ENCODE data around the gene MEF2C. TPM values are rescaled to one million over a fixed set of nuclear protein-coding genes. Genes with fewer than 3 reads are reported as not detected.

Gene MEF2C
- polyA plus RNA-seq, 1 donor (not counting 4 experiments of a cell fraction or from before 2014, with no cell fraction given): 0.10 TPM

GRCh38 chr5:88682881-88683361 lies 200.1 kb downstream of the MEF2C start:
- peaks cover 2% of the 10 kb centered on the region for H3K9me3 ChIP-seq (ENCODE audit: control insufficient read depth, low read depth, low read length)
- H3K9ac ChIP-seq (ENCODE audit: control insufficient read depth, extremely low read depth, insufficient read depth, low read length): no peak overlapping the region
- no peaks in the 10 kb centered on the region for H3K4me1 ChIP-seq (ENCODE audit: control insufficient read depth, extremely low read depth, insufficient read depth, low read length)
- DNase-seq (ENCODE audit: low read depth, low spot score) (no peak), FAIRE-seq (no peak)
- no peak for TF ChIP-seq CTCF (optimal IDR thresholded peaks at IDR 0.05 in 1 of 3, IDR thresholded peaks at IDR 0.05 in 1 of 3, conservative IDR thresholded peaks at IDR 0.05 in 1 of 3; ENCODE audit: extremely low read depth in 1 of 3, insufficient read depth in 2 of 3, low read length in 3 of 3)
- TF ChIP-seq EZH2 (IDR thresholded peaks at IDR 0.05; ENCODE audit: low read length): no peak
- H3K27me3 ChIP-seq (ENCODE audit: control insufficient read depth, extremely low read depth, insufficient read depth, low read length): peaks cover 96% of the 10 kb centered on the region
- H3K9me1 ChIP-seq (ENCODE audit: control insufficient read depth, extremely low read depth, insufficient read depth, low read length): no peaks in the 10 kb centered on the region
- H3K79me2 ChIP-seq (ENCODE audit: control insufficient read depth, insufficient read depth, low read length): no peaks in the 10 kb centered on the region
- H3K27ac ChIP-seq (ENCODE audit: control insufficient read depth, insufficient read depth, low read length): no peak overlapping the region
- dilution Hi-C loops (cut with MboI; ENCODE audit: extremely low pct_ligation_motif_present, low sequenced_read_pairs): no loop called here
- no peak overlapping the region for H3K4me2 ChIP-seq (ENCODE audit: control insufficient read depth, extremely low read depth, insufficient read depth, low read depth, low read length)
- no peaks in the 10 kb centered on the region for H4K20me1 ChIP-seq (ENCODE audit: control insufficient read depth, extremely low read depth, insufficient read depth, low read length)
- no peak overlapping the region for H3K4me3 ChIP-seq (ENCODE audit: control insufficient read depth in 2 of 3, extremely low read depth in 1 of 3, insufficient read depth in 2 of 3, low read depth in 1 of 3, low read length in 3 of 3)
- H2AFZ ChIP-seq (ENCODE audit: control insufficient read depth, low read length): no peak overlapping the region
- H3K36me3 ChIP-seq (ENCODE audit: control insufficient read depth in 2 of 2, extremely low read depth in 1 of 2, insufficient read depth in 2 of 2, low read length in 2 of 2): no peaks in the 10 kb centered on the region

- no peaks in the 10 kb centered on the region for H3K79me2 ChIP-seq (ENCODE audit: control insufficient read depth, insufficient read depth, low read length)
- H3K4me1 ChIP-seq (ENCODE audit: control insufficient read depth, extremely low read depth, insufficient read depth, low read length): no peaks in the 10 kb centered on the region
- H3K4me3 ChIP-seq (ENCODE audit: control insufficient read depth in 2 of 3, extremely low read depth in 1 of 3, insufficient read depth in 2 of 3, low read depth in 1 of 3, low read length in 3 of 3): no peak overlapping the region
- DNase-seq (ENCODE audit: low read depth, low spot score) (no peak), FAIRE-seq (no peak)
- H3K27me3 ChIP-seq (ENCODE audit: control insufficient read depth, extremely low read depth, insufficient read depth, low read length): peaks cover 96% of the 10 kb centered on the region
- no peaks in the 10 kb centered on the region for H4K20me1 ChIP-seq (ENCODE audit: control insufficient read depth, extremely low read depth, insufficient read depth, low read length)
- no peak overlapping the region for H3K27ac ChIP-seq (ENCODE audit: control insufficient read depth, insufficient read depth, low read length)
- TF ChIP-seq EZH2 (IDR thresholded peaks at IDR 0.05; ENCODE audit: low read length) (no peak), CTCF (optimal IDR thresholded peaks at IDR 0.05 in 1 of 3, IDR thresholded peaks at IDR 0.05 in 1 of 3, conservative IDR thresholded peaks at IDR 0.05 in 1 of 3; ENCODE audit: extremely low read depth in 1 of 3, insufficient read depth in 2 of 3, low read length in 3 of 3) (no peak)
- dilution Hi-C loops (cut with MboI; ENCODE audit: extremely low pct_ligation_motif_present, low sequenced_read_pairs): no loop called here
- H2AFZ ChIP-seq (ENCODE audit: control insufficient read depth, low read length): no peak overlapping the region
- no peaks in the 10 kb centered on the region for H3K9me1 ChIP-seq (ENCODE audit: control insufficient read depth, extremely low read depth, insufficient read depth, low read length)
- peaks cover 5% of the 10 kb centered on the region for H3K9me3 ChIP-seq (ENCODE audit: control insufficient read depth, low read depth, low read length)
- H3K9ac ChIP-seq (ENCODE audit: control insufficient read depth, extremely low read depth, insufficient read depth, low read length): no peak overlapping the region
- H3K36me3 ChIP-seq (ENCODE audit: control insufficient read depth in 2 of 2, extremely low read depth in 1 of 2, insufficient read depth in 2 of 2, low read length in 2 of 2): no peaks in the 10 kb centered on the region
- no peak overlapping the region for H3K4me2 ChIP-seq (ENCODE audit: control insufficient read depth, extremely low read depth, insufficient read depth, low read depth, low read length)
These were observed 200.9 kb downstream of the MEF2C start for GRCh38 chr5:88682131-88682530.

Data from keratinocyte (primary cell).